DMS114 treated with DMSO at 0.1 percent for 48 hours (cell line): ENCODE results near the gene ANKRD11.
A peak's percentile ranks its signal among the peaks of the same experiment; 100 is the strongest.
"Not testable (repeated sequence)": the region's sequence is repeated elsewhere in the genome, so short reads cannot be mapped to it uniquely, and the experiment has no call there.

Experiments
- DNase-seq: peaks from one replicate; lab custom pipeline; 2025; ENCODE audit not compliant: unreplicated experiment; lab: John Stamatoyannopoulos, UW

ANKRD11 gene

DNA sequence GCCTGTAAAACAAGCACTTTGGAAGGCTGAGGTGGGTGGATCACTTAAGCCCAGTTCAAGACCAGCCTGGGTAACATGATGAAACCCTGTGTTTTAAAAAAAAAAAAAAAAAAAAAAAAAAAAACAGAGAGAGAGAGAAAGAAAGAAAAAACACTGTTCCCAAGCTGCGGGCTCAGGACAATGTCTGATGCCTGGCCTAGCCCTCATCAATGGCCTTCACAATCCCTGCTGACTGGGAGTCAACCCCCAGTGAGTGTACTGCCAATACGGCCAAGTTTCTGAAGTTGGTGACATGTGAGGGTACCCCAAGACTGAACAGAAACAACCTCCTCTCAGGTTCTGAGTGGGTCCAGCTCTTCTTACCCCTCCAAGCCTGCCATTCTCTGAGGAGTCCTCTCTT is 156.3 kb downstream of the ANKRD11 start:
- no peak for DNase-seq

DNA sequence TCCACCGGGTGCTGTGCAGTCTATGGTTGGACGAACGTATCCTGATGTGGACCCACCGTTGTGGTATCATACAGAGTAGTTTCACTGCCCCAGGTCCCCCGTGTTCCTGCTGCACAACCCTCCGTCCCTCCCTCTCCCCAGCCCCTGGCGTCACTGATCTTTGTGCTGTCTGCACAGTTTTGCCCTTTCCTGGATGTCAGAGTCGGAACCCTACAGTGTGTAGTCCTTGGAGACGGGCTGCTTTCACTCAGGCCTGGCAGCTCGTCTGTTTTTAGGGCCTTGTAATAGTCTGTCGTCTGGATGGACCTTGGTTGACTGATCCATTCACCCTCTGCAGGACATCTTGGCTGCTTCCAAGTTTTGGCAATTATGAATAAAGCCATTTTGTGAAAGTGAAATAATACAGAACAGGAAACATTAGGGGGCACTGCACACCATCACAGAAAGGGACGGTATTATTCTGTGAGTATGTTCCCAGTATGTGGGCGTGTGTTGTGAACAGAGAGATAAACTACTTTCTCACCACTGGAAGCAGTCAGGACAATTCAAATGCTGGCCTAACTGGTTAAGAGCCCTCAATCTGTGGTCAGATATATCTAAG is 156.9 kb downstream of the ANKRD11 start:
- DNase-seq, result peak; percentile 26

- no peak for DNase-seq
These were observed 157.5 kb downstream of the ANKRD11 start for GRCh38 chr16:89332902-89333245.

DNA sequence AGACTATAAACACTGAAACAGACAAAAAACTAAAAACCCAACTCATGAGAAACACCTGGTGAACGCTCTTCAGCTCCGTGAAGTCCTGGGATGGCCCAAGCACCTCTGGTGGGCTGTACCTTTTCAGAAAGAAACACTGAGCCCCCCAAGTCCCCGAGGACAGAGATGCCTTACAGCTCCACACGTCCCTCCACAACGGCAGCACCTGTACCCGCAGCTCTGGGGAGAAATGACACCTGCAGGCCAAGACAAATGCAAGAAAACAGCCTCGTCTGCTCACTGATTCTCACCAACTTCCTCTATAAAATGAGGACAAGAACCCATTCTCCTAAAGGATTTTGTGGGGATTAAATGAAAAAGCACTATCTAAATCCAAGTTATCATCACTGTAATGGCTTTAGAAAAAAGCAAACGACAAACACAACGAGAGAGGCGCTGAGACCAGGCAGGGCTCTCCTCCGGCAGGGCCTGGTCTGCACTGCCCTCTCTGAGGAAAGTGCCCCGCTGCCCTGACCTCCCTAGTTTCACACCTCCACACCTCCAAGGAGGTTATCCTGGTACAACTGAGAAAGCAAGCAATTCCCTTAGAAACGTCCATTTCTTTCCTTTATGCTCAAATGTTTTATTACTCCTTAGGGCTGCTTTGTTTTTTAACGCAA is 158.0 kb downstream of the ANKRD11 start:
- no peak for DNase-seq

DNA sequence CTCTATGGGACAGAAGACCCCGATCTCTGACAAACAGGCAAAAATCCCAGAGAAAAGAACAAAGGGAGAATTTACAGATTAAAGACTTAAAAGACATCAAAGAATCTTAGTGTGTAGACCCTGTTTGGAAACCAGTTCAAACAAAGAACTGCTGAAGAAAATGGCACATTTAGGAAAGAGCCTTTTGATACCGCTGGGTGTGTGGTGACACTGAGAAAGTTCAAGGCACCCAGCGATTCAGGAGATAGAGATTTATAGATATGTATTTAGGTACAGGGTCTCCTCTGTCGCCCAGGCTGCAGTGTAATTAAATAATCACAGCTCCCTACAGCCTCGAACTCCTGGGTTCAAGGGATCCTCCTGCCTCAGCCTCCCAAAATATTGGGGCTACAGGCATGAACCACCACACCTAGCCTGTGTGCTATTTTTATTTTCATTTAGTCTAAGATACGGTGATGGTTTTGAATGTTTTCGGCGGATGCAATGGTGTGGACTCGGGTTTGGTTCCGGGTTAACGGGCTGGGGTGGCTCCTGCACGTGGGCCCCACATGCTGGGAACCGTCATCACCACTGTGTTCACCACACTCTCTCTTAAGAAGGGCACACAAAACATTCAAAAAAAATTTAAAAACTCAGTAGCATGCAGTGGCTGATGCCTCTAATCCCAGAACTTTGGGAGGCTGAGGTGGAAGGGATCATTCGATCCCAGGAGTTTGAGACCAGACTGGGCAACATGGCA is 158.8 kb downstream of the ANKRD11 start:
- DNase-seq, result no peak

DNA sequence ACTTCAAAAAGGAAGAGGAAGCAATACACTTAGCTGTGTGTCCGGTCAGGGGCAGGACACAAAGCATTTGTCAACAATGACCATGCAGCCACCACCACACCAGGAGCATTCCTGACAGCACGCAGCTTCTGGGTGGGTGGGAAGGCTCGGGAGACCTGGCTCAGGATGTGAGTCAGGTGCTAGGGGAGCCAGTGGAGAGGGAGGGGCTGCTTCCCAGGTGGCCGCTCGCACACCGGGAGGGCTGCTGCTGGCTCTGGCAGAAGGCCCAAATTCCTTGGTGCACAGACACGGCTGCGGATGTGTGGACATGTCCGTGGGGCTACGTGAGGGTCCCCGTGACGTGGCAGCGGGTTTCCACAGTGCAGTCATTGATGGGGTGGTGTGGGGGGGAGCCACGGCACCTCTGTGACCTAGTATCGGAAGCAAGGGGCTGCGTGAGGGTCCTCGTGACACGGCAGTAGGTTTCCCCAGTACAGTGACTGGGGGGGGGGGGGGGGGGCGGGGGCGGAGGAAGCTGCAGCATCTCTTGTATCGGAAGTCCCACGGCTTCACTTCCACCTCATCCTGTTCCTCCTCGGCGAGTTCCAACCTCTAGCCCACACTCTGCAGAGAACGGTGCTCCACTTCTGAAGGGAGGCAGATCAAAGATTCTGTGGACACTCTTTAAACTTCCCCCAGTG is 160.0 kb downstream of the ANKRD11 start:
- no peak for DNase-seq

GRCh38 chr16:89329830-89330176 is 160.6 kb downstream of the ANKRD11 start:
- not testable (repeated sequence) for DNase-seq

DNA sequence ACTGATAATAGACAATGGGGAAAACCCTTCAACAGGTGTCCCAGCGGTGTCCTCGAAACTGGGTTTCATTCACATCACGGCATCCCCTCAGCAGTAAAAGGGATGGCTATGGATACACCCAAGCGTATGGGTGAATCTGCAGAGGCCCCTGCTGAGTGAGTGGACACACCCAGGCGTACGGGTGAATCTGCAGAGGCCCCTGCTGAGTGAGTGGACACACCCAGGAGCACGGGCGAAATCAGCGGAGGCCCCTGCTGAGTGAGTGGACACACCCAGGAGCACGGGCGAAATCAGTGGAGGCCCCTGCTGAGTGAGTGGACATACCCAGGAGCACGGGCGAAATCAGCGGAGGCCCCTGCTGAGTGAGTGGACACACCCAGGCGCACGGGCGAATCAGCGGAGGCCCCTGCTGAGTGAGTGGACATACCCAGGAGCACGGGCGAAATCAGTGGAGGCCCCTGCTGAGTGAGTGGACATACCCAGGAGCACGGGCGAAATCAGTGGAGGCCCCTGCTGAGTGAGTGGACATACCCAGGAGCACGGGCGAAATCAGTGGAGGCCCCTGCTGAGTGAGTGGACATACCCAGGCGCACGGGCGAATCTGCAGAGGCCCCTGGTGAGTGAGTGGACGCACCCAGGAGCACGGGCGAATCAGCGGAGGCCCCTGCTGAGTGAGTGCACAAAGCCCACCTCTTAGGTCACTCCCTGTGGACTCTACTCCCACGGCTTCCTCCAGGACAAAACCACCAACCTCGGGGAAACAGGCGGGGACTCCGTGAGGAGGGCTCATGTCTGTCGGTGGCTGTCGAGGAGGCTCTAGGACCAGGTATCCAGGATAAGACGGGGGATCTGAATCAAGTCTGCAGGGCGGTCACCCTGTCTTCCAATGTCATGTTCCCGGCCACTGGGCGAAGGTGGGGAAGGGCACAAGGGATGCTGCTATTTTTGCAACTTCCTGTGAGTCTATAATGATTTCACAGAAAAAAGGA is 161.7 kb downstream of the ANKRD11 start:
- DNase-seq, result not testable (repeated sequence)

- no peak for DNase-seq
These were observed 163.6 kb downstream of the ANKRD11 start for GRCh38 chr16:89326721-89327120.

- DNase-seq, result no peak
These were observed 164.4 kb downstream of the ANKRD11 start for GRCh38 chr16:89325861-89326471.

DNA sequence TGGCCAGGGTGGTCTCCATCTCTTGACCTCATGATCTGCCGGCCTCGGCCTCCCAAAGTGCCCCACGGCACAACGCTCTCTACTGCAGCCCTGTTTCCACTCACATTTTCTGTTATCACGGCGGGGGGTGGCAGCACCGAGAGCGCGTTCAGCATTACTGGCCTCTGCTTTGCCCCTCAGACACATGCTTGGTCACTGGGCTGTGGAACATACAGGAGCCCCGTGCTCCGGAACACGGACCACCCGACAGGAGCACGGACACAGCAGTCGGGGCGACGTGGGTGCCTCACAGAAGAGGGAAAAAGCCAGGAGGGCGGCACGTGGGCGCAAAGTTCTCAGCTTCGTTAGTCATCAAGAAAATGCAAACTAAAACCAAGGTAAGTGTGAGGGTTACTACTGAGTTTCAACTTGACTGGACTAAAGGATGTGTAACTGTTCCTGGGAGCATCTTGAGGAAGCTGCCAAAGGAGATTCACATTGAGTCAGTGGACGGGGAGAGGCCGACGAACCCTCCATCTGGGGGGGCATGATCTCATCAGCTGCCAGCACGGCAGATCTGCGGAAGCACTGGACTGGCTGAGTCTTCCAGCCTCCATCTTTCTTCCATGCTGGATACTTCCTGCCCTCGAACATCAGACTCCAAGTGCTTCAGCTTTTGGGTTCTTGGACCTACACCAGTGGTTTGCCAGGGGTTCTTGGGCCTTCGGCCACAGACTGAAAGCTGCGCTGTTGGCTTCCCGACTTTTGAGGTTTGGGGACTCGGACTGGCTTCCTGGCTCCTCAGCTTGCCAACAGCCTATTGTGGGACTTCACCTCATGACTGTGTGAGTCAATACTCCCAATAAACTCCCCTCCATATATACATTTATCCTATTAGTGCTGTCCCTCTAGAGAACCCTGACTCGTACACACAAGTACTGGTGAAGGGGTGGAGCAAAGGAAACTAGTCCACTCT is 166.0 kb downstream of the ANKRD11 start:
- no peak for DNase-seq

DNA sequence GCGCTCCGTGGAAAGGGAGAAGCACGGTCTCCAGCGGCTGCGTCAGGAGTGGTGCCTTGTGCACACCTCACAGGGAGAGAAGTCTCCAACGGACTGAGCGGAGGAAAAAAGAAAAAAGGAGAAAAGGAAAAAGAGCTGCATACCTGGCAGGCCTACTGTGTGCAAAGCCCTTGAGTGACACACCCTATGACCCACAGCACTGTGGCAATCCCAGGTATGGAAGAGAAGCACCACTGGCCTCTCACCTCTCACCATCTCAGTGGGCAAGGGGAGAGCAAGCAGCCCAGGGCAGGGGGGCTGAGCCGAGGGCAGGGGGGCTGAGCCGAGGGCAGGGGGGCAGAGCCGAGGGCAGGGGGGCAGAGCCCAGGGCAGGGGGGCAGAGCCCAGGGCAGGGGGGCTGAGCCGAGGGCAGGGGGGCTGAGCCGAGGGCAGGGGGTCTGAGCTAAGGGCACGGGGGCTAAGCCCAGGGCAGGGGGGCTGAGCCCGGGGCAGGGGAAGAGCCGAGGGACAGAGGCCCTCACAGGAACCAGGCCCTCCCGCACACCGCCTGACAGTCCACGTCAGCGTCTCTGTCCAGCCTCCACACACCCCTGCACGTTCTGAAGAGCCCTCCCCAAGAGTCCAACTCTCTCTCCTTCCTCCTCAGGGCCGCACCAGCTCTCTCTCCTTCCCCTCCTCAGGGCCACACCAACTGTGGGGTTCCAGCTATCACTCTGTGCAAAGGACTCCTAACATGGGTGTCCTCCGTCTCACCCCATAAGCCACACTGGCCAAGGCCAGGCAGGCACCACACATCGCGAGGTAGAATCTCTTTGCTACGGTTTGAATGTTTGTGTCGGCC is 167.0 kb downstream of the ANKRD11 start:
- DNase-seq, result no peak

DNA sequence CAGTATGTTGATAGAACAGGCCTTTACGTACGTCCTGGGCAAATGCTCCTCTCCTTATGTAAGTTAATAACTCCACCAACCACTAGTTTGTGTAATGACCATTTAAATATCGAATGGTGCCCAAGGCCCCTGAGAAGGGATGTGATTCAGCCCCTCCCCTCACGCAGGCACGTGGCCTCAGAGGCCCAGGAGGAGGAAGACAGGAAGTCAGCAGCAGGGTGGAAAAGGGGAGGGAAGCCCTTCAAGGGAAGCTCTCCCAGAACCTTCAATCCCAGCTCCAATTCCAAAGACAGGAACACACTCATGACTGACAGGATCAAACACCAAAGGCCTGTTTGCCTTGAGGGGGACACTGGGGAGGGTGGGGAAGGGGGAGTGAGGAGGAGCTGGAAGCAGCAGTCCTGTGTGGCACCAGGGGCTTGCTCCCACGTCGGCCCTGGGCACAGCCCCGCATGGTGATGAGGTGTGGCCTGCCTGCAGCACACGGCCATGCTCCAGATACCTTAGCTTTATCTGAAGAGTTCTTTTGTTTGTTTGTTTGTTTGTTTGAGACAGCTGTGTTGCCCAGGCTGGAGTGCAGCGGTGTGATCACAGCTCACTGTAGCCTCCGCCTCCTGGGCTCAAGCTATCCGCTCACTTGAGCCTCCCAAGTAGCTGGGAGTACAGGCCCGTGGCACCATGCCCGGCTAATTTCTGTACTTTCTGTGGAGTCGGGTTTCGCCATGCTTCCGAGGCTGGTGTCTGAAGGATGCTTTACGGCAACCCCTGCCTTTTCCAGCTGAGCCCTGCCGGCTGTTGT is 167.8 kb downstream of the ANKRD11 start:
- no peak for DNase-seq

- DNase-seq, result no peak
These were observed 169.4 kb downstream of the ANKRD11 start for GRCh38 chr16:89320782-89321501.

- no peak for DNase-seq
These were observed 170.2 kb downstream of the ANKRD11 start for GRCh38 chr16:89319886-89320781.

- no peak for DNase-seq
These were observed 170.8 kb downstream of the ANKRD11 start for GRCh38 chr16:89319631-89319885.
